Erythroblast (primary cell): ENCODE measurements around the gene IL16.

Source experiments
- DNase-seq, 2 experiments: peaks; one replicate each; lab custom pipeline; 2025; lab: John Stamatoyannopoulos, UW
- GATA1 ChIP-seq: IDR thresholded peaks from 2 replicates; pipeline ENCODE4 v1.6.1; 2011; ENCODE audit warnings: low read depth, mild to moderate bottlenecking, control low read depth, low read length, moderate library complexity
- POLR2A ChIP-seq: IDR thresholded peaks from 2 replicates; pipeline ENCODE4 v1.6.1; 2011; ENCODE audit warnings: mild to moderate bottlenecking, low read length

IL16 gene

DNA sequence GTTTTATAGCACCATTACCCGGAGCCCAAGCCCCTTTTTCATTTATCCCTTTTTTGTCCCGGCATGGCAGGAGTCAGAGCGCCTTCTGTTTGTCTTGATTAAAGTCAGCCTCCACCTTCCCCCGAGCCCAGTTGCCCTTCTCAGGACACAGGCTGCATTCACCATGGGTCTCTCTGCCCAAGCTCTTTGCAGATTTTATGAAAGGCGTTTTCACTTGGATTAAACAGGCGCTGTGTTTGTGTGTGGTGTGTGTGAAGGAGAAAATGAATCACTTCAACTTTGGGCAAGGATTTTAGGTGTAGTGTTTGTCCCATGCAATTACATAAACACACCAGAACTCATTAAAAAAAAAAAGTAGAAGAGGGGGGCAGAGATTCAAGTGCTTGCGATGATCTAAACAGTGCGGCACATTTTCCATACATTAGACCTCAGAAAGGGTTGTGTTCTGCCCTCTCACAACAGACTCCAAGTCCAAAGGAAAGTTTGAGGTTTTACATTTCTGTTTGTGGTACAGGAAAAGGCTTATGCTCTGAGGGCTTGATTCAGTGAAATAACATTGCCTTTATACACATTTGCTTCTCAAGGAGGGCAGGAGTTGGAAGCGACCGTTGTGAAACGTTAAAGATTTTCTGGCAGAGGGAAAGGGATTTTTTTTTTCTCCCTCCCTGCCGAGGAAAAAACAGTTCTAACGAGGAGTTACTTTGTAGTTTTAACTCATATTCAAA, 14.5 kb upstream of the IL16 start:
- no peak for DNase-seq
- TF ChIP-seq GATA1 (no peak), POLR2A (no peak)

DNA sequence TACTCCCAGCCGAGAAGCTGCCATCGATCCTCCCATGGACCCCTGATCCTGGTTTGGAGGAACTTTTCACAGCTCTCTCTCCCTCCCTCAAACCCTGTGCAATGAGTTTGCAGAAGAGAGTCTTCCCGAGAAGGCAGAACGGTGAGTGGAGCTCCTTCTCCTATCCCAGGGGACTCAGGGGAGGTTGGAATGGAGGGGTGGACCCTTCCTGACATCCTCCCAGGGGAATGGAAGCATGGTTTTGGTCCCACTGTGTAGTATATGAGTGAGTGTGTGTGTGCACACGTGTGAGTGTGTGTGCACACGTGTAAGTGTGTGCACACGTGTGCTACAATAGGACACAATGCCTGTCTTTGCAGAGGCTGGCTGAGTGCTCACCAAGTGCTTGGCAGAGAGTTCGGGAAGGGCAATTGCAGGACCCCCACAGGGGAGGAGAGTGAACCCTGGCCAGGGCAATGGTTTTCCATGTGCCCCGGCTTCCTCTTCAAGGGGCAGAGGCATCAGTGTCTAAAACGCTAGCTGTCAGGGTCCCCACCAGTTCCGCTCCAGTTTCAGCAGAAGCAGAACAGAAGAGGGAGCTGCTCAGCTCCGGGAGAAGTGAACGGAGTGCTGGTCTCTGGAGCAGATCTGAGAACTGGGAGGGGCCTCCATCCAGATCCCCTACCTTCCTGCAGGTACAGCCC, 13.8 kb upstream of the IL16 start:
- TF ChIP-seq GATA1 = no peak
- TF ChIP-seq POLR2A = no peak
- DNase-seq = no peak

DNA sequence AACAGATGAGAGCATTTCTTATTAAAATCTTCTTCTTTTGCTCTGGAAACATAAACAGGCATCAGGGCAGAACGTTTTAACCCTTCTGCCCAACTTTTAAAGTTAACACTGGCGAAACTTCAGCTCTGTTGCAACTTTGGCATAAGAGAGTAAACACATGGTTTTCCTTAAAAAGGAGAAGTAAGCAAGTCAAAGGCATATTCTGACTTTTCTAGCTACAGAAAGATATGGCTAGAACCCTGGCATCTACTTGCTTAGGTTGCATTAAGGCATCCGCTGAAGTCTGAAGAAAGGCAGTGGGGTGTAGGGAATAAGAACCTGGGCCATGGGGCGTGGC, 13.3 kb upstream of the IL16 start:
- DNase-seq = no peak
- no peak for TF ChIP-seq GATA1
- TF ChIP-seq POLR2A = no peak

DNA sequence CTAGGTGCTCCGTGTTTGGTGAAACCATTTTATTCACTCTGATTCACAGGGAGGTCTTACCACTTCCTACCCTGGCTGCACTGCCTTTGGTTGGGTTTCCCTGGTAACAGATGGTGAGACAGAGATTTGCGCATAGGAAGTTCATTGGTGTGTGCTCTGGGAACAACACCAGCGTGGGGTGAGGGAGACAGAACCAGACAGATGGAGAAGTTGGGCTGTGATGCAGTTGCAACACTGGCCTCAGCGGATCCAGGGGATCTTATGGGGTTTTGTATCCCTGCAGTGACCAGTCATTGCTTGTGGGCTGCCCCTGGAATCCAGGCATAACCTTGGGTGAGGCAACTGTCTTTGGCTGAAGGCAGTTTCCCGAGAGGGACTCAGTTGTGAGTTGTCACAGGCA, 12.5 kb upstream of the IL16 start:
- TF ChIP-seq POLR2A (no peak), GATA1 (no peak)
- no peak for DNase-seq

DNA sequence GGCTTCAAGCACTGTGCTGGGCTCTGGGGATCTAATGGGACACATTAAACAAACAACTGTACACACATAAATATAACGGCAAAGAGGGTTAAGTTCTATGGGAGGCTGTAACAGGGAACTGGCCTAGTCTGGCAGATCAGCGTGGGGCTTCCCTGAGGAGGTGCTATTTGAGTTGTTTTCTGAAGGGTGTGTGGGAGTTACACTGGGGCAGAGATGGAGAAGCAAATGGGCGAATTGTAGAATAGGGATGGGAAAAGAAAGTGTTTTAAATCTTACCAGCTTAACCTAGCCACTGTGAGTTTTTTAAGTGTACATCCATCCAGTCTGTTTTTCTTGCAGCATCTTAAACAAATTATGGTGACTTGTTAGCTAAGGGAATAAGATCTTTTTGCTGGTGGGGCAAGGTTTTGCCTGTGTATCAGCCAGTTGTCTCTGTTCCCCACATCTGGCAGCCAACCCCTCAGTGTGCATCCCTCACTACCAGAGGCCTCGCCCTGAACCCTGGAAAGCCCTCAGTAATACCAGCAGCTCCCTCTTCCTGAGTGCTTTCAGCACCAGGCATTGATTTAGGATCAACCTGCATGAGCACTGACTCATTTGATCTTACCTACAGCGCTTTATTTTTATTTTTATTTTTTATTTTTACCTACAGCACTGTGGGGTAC, 10.9 kb upstream of the IL16 start:
- no peak for DNase-seq

DNA sequence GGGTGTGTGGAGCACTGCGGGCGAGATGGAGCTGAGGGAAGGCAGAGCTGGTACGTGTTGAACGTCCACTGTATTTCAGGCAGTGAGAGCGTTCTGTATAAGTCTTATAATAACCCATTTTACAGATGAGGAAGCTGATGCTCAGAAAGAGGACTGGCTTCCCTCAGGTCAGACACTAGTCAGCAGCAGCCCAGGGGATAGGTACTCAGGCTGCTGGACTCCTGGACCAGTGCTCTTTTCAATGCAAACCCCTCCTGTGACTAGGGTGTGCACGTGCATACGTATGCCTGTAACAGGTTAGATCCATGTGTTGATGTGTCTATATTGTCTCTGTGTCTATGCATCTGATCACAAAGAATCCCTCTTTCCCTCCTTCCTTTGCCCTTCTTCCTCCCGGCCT, 8.3 kb upstream of the IL16 start:
- DNase-seq = no peak
- TF ChIP-seq POLR2A (no peak), GATA1 (no peak)

More for the DNA sequence above, 10.9 kb upstream of the IL16 start:
- TF ChIP-seq POLR2A (no peak), GATA1 (no peak)

DNA sequence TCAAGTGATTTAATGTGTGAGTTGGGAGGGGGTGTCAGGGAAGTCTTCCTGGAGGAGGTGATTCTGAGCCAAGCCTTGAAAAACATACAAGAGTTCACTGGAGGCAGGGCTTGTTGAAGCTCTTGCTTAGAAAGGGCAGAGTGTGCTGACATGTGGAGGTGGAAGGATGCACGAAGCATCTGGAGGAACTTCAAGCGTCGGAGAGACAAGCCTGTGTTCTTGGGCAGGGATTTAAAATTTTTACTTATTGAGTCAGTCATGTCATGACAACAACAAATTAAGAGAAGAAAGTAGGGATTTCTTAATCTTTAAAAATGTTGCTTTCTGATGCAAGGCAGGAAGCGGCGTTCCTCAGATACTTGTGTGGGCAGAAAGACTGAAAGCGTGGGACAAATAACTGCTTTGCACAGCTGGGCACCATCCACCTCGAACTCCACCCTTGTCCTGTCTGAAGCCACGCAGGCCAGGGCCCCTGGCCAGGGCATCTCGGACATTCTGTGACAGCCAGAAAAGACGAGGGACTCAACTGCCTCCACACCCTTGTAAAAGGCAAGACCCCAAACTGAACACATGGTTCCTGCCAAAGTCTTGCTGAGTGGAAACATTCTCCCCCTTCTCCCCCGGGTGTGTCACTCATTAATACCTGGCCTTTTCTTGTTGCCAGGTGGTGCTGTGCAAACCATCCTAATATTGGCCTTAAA, 6.9 kb upstream of the IL16 start:
- TF ChIP-seq POLR2A = no peak
- no peak for TF ChIP-seq GATA1
- DNase-seq = no peak

DNA sequence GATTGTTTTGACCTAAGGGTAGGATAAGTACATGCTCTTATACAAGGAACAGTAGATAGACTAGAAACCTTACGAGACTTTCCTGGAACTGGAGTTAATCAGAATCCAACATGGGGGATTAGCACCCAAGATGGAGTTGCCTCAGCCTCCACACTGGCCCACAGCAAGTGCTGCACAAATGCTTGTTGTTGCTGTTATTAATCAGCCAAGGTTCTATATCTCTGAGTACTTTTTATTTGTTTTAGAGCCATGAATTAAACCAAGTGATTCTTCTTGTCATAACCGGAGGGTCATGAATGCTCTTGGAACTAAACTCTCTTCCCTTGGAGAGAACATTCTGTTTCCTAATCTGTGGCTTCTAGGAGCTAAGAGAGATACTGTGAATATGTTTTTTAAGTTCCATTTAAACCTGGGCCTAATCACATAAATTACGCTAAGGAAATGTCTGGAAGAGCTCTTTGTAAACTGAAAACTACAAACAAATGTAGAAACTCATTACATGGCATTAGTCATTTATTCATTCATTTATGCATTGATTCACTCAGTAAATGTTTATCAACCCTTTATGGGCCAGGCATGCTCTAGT, 5.7 kb upstream of the IL16 start:
- TF ChIP-seq GATA1 = no peak
- TF ChIP-seq POLR2A = no peak
- no peak for DNase-seq

DNA sequence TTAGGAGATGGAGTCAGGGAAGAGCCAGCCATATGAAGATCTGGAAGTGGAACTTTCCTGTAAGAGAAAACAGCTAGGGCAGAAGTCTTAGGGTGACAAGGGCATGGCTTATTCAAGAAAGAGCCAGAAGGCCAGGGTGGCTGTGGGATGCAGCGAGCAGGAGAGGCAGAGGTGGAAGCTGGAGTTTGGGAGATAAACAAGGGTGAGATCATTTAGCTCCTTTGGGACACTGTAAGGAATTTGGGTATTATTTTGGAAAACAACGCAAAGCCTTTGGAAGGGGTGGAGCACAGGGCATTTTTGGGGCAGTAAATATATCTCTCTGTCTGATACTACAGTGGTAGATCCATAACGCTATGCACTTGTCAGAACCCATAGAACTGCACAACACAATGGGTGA, 5.0 kb upstream of the IL16 start:
- no peak for DNase-seq
- TF ChIP-seq GATA1 (no peak), POLR2A (no peak)

DNA sequence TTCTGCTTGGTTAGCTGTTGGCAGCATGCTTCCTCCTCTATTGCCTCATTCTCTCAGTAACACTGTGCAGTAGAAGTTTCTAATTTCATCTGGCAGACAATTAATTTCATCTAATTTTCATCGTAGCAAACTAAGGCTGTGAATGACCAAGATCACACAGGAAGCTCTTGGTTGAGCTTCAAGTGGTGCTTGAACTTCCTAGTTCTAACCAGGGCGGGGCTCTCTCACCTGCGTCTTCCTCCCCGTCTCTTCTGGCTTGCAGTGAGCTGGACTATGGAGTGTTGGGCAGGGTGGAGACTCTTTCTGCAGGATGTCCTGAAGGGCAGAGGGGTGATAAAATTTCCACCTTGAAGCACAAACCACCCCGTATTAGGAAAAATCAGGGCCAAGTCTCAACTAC, 2.0 kb upstream of the IL16 start:
- DNase-seq = no peak
- TF ChIP-seq GATA1 (no peak), POLR2A (no peak)

DNA sequence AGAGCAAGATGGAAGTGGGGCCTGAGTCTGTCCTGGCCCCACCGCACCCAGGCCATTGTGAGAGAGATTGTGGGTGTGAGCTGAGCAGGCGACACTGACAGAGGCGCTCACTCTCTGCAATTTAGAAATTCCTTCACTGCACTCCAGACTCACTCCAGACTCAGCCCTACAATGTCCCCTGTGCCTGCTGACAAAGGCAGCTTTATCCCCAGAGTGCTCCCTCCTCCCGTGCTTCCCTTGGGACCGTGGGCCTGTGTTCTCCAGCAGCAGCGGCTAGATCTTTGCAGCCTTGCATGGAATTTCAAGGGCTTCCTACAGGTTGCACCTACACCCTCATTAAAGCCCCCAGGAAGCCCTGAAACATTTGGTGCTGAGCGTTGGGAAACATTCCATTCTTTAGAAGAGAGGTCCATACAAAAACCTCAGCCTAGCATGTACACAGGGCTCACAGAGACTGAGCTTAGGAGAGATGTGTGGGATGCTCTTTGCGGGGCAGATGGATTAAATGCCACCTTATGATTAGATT, 1.3 kb upstream of the IL16 start:
- no peak for DNase-seq
- no peak for TF ChIP-seq POLR2A
- TF ChIP-seq GATA1 = no peak

DNA sequence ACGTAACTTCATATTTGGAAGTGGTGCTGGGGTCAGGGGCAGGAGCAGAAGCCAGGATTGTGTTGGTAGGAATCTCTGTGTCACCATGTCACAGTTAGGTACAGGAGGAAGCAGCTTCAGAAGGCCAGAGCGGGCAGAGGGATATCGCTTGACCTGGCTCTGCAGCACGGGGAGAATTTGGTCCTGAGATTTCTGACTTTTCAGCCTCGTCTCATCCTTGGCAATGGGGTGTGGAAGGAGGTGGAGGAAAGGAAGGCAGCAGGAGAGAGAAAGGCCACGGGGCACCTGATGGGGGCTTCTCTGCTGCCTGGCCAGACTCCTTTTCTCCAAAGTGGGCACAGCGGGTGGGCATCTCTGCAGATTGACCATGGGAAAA, 564 bp downstream of the IL16 start:
- no peak for DNase-seq
- TF ChIP-seq GATA1 (no peak), POLR2A (no peak)

DNA sequence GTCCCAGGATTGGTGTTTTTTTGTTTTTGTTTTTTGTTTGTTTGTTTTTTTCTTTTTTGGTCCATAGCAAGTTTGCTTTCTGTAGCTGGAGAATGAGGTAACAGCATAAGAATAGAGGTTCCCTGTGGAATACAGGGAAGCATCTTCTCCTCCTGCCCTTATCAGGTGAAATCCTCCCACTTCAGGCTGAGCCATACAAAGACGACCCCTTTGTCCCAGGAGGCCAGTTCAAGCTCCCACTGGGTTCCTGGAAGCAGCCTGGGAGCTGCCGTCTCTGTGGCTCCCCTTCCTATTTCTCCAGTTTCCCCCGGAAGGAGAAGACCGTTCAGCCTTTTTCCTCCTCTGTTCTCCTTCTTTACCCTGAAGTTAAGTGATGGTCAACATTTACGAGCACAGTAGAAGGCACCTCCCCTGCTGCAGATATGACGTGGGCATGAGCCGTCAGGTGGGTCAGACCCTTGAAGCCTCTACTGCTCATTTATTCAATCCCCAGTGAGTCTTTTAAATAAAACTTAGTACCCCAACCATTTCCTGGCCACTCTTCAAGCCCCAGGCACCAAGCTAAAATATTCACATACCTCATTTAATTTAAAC, 1.1 kb downstream of the IL16 start:
- no peak for TF ChIP-seq POLR2A
- TF ChIP-seq GATA1 = no peak
- no peak for DNase-seq
